ENCODE data around the gene OR8J1.
"Not testable (repeated sequence)": the region's sequence is repeated elsewhere in the genome, so short reads cannot be mapped to it uniquely, and the experiment has no call there.

The OR8J1 gene

DNA sequence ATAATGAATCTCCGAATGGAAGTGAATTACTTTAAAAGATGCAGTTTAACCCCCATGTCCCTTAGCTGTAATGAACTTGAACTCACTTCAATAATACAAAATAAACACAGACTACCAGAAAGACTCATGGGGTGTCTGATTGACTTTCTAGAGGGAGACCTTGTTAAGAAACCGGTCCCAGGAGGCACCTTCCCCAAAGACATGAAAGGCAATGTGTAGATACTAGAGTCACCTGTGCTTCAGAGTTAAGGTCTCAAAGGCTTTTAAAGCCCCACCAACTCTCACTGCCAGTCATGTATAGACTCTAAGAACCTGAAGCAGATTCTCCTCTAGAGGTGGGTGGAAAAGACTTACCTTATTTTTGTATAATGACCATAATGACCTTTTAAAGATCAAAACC, at the start of gene OR8J1:
Gene OR8J1 (plus strand): TSS at position 301 of the 400 bp plus-strand sequence. CDS start 5,956 bp downstream, outside the sequence.
- no peak for DNase-seq (ENCODE audit: low read depth in 2 of 2)

DNA sequence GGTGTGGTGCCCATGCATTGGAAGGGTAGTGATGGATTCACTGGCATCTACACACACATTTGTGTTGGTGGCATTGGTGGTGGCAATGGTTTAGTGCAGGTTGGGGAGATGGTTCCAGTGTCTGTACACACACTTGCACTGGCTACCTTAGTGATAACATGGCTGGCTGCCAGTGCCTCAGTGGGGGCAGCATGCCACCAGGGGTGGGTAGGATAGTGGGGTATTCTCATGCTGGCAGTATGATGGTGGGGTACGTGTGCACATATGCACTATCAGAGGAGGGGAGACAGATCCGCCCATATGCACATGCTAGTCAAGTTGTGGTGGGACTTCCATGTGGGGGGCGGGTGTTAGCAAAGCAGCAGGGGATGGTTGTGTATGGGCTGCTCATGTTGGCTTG, 46.3 kb upstream of the OR8J1 start:
- DNase-seq (ENCODE audit: low read depth in 2 of 2) = no peak

GRCh38 chr11:56314844-56315243, 39.2 kb upstream of the OR8J1 start, which contains the start of gene OR8K3:
Gene OR8K3 (plus strand): TSS chr11:56315144. CDS start chr11:56318307, 3,163 bp downstream.
- no peak for DNase-seq (ENCODE audit: low read depth in 2 of 2)

- DNase-seq (ENCODE audit: low read depth in 2 of 2) = no peak
Measured at GRCh38 chr11:56331861-56332491, 22.1 kb upstream of the OR8J1 start.

DNA sequence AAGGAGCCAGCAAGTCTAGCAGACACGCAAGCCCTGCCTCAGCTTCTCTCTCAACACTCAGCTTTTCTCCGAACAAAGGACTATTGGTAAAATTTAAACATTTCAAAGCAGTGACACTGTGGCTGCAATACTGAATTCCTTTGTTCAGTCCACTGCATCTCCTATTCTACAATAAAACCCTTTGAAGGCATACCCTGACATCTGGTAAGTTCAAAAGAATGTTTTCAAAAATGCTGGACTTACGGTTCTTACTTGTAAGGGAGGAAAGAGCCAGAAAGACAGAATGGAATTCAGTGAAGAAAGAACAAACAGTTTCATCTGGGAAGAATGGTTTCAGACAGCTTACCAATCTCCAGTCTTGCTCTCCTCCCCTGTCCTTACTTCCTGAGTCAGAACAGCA, 20.9 kb upstream of the OR8J1 start:
- DNase-seq (ENCODE audit: low read depth in 2 of 2) = no peak

DNA sequence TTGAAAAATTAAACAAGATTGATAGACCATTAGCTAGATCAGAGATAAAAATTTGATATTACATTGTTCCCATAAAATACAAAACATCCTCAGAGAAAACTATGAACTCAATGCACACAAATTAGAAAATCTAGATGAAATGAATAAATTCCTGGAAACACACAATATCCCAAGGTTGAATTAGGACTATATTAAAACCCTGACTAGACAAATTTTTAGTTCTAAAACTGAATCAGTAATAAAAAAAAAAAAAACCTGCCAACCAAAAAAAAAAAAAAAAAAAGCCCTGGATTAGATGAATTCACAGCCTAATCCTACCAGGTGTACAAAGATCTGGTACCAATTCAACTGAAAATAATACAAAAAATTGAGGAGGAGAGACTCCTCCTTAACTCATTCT, 13.8 kb upstream of the OR8J1 start:
- no peak for DNase-seq (ENCODE audit: low read depth in 2 of 2)

GRCh38 chr11:56345739-56346138, 8.4 kb upstream of the OR8J1 start, which contains the start of gene OR8K1:
Gene OR8K1 (plus strand): TSS chr11:56346039. CDS start chr11:56346039, 0 bp downstream.
- no peak for DNase-seq (ENCODE audit: low read depth in 2 of 2)

GRCh38 chr11:56375324-56375723, 21.2 kb downstream of the OR8J1 start, which contains the start of gene OR8U1:
Gene OR8U1 (plus strand): TSS chr11:56375624. CDS start chr11:56375624, 0 bp downstream.
- DNase-seq (ENCODE audit: low read depth in 2 of 2) = no peak

- no peak for DNase-seq (ENCODE audit: low read depth in 2 of 2)
Measured at GRCh38 chr11:56380120-56380519, 26.0 kb downstream of the OR8J1 start.

DNA sequence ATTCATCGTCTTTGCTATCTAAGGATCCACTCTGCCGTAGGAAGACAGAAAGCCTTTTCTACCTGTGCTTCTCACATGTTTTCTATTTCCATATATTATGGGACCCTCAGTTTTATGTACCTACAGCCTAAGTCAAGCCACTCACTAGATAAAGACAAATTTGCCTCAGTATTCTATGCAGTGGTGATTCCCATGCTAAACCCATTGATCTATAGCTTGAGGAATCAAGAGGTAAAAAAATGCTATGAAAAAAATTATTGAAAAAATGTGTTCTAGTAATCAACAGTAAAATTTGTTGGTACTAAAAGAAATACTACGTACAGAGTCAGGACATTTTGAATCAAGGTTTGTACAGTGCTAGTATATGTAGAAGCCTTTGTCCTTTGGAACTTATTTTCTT, 40.3 kb downstream of the OR8J1 start:
- no peak for DNase-seq (ENCODE audit: low read depth in 2 of 2)

DNA sequence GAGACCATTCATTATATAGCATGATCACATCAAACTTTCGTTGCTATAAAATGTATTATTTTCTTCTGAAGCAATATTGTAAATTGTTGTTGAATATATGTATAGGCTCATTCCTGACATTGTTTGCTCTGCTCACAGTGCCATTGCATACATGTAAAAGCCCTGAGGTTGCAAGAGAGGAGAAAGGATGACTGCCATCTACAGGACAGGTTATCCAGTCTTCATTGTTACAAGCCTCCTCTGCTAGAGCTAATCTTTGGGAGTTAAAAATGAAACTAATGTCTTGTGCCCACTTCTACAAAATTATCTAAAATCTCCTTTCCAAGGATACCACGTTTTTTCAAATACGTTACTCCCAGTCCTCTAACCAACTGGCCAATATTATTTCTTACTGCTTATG, 42.0 kb downstream of the OR8J1 start:
- no peak for DNase-seq (ENCODE audit: low read depth in 2 of 2)

DNA sequence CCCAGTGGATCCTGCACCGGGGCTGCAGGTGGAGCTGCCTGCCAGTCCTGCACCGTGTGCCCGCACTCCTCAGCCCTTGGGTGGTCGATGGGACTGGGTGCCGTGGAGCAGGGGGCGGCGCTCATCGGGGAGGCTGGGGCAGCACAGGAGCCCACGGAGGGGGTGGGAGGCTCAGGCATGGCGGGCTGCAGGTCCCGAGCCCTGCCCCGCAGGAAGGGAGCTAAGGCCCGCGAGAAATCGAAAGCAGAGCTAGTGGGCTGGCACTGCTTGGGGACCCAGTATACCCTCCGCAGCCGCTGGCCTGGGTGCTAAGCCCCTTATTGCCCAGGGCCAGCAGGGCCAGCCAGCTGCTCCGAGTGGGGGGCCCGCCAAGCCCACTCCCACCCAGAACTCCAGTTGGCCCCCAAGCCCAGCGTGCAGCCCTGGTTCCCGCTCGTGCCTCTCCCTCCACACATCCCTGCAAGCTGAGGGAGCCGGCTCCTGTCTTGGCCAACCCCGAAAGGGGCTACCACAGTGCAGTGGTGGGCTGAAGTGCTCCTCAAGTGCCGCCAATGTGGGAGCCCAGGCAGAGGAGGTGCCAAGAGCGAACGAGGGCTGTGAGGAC, 47.9 kb downstream of the OR8J1 start:
- DNase-seq (ENCODE audit: low read depth in 2 of 2) = not testable (repeated sequence)

DNA sequence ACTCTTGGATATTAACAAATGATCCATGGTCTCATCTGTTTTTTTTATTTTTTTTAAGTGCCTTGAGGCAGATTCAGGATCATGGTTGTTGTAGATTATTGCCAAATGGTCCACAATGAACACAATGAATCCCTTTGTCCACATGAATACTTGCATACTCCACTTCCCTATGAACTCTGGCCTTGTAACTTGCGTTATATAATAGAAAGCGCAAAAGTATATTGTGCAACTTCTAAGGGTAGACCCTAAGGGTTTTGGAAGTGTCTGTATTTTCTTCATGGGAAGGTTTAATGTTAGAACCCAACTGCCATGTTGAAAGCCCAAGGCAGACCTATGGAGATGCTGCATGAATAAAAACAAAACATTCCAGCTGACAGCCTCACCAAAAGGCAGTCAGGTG, 50.3 kb downstream of the OR8J1 start:
- DNase-seq (ENCODE audit: low read depth in 2 of 2) = no peak

GRCh38 chr11:56410801-56411200, 56.7 kb downstream of the OR8J1 start:
- no peak for DNase-seq (ENCODE audit: low read depth in 2 of 2)

Measured in stimulated activated CD4-positive, alpha-beta T cell treated with anti-CD3 and anti-CD28 coated beads, Interleukin-1b, Interleukin-23, amount 100 ng/mL, for 1 hour (primary cell).